Hepatic stellate cell (primary cell): Measurements from ENCODE around the gene APOC1.
"Not testable (repeated sequence)": the region's sequence is repeated elsewhere in the genome, so short reads cannot be mapped to it uniquely, and the experiment has no call there.

Source experiments
- DNase-seq: peaks from one replicate; pipeline ENCODE4 v3.0.0; 2011; ENCODE audit warnings: low spot score

Gene APOC1

GRCh38 chr19:44889830-44890365 is 24.5 kb upstream of the APOC1 start:
- DNase-seq, result no peak

GRCh38 chr19:44890366-44891015 is 23.9 kb upstream of the APOC1 start:
- peak; percentile 99 for DNase-seq

GRCh38 chr19:44891016-44891882 is 23.2 kb upstream of the APOC1 start, which contains the start of gene TOMM40:
TOMM40 (plus strand) TSS chr19:44891254; CDS start chr19:44891416, 162 bp downstream.
- no peak for DNase-seq

- no peak for DNase-seq
Observed at GRCh38 chr19:44892932-44893331, 21.5 kb upstream of the APOC1 start.

DNA sequence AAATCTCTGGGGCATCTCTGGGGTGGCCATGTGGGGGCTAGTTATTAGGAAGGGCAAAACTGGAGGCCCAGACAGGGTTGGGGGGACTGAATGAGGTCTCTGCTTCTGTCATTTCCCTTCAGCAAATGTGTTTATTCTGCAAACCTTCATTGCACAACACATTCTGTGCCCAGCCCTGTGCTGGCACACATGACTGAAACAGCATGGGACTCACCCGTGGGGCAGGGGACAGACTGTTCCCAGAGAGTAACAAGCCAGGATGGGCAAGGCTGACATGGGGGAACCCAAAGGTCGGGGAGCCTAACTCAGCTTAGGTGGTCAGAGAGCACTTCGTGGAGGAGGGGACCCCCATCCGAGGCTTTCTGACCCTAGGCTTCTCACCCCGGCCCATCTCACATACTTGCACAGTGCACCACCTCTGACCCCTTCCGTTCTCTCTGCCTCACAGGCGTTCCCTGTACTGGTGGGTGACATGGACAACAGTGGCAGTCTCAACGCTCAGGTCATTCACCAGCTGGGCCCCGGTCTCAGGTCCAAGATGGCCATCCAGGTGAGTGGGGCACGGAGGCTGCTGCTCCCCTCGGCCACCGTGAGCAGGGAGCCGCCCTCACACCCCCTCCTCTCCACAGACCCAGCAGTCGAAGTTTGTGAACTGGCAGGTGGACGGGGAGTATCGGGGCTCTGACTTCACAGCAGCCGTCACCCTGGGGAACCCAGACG is 20.9 kb upstream of the APOC1 start:
- no peak for DNase-seq

DNA sequence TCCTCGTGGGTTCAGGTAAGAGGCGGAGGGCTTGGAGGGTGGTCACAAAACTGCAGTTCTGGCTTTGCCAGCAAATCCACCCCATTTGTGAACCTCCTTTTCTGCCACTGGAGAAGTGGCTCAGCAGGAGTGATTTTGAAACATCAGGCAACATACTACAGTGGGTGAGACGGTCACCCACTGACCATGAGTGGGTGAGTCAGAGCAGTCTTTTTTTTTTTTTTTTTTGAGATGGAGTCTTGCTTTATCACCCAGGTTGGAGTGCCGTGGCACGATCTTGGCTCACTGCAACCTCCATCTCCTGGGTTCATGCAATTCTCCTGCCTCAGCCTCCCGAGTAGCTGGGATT is 20.4 kb upstream of the APOC1 start:
- DNase-seq, result no peak

- no peak for DNase-seq
Observed at GRCh38 chr19:44894946-44895345, 19.5 kb upstream of the APOC1 start.

- no peak for DNase-seq
Observed at GRCh38 chr19:44897835-44898234, 16.6 kb upstream of the APOC1 start.

GRCh38 chr19:44900328-44901244 is 13.8 kb upstream of the APOC1 start:
- DNase-seq, result no peak

DNA sequence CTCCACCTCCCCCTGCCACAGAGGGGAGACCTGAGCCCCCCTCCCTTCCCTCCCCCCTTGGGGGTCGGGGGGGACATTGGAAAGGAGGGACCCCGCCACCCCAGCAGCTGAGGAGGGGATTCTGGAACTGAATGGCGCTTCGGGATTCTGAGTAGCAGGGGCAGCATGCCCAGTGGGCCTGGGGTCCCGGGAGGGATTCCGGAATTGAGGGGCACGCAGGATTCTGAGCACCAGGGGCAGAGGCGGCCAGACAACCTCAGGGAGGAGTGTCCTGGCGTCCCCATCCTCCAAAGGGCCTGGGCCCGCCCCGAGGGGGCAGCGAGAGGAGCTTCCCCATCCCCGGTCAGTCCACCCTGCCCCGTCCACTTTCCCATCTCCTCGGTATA is 11.2 kb upstream of the APOC1 start:
- DNase-seq, result no peak

DNA sequence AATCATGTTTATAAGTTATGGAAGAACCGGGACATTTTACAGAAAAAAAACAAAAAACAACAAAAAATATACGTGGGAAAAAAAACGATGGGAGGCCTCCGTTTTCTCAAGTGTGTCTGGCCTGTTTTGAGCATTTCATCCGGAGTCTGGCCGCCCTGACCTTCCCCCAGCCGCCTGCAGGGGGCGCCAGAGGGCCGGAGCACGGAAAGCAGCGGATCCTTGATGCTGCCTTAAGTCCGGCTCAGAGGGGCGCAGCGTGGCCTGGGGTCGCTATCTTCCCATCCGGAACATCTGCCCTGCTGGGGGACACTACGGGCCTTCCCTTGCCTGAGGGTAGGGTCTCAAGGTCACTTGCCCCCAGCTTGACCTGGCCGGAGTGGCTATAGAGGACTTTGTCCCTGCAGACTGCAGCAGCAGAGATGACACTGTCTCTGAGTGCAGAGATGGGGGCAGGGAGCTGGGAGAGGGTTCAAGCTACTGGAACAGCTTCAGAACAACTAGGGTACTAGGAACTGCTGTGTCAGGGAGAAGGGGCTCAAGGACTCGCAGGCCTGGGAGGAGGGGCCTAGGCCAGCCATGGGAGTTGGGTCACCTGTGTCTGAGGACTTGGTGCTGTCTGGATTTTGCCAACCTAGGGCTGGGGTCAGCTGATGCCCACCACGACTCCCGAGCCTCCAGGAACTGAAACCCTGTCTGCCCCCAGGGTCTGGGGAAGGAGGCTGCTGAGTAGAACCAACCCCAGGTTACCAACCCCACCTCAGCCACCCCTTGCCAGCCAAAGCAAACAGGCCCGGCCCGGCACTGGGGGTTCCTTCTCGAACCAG is 10.6 kb upstream of the APOC1 start:
- DNase-seq, result peak; percentile 79

DNA sequence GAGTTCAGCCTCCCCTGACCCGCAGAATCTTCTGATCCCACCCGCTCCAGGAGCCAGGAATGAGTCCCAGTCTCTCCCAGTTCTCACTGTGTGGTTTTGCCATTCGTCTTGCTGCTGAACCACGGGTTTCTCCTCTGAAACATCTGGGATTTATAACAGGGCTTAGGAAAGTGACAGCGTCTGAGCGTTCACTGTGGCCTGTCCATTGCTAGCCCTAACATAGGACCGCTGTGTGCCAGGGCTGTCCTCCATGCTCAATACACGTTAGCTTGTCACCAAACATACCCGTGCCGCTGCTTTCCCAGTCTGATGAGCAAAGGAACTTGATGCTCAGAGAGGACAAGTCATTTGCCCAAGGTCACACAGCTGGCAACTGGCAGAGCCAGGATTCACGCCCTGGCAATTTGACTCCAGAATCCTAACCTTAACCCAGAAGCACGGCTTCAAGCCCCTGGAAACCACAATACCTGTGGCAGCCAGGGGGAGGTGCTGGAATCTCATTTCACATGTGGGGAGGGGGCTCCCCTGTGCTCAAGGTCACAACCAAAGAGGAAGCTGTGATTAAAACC is 9.9 kb upstream of the APOC1 start:
- no peak for DNase-seq

- DNase-seq, result no peak
Observed at GRCh38 chr19:44905437-44906160, 8.8 kb upstream of the APOC1 start, which contains the start of gene APOE. APOE (plus strand) TSS chr19:44905796; CDS start chr19:44906625, 829 bp downstream.

- DNase-seq, result no peak
Observed at GRCh38 chr19:44907613-44908012, 6.8 kb upstream of the APOC1 start.

GRCh38 chr19:44908074-44908835 is 6.2 kb upstream of the APOC1 start:
- DNase-seq, result no peak

DNA sequence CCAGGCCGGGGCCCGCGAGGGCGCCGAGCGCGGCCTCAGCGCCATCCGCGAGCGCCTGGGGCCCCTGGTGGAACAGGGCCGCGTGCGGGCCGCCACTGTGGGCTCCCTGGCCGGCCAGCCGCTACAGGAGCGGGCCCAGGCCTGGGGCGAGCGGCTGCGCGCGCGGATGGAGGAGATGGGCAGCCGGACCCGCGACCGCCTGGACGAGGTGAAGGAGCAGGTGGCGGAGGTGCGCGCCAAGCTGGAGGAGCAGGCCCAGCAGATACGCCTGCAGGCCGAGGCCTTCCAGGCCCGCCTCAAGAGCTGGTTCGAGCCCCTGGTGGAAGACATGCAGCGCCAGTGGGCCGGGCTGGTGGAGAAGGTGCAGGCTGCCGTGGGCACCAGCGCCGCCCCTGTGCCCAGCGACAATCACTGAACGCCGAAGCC is 5.6 kb upstream of the APOC1 start:
- no peak for DNase-seq

- DNase-seq, result no peak
Observed at GRCh38 chr19:44909775-44910174, 4.6 kb upstream of the APOC1 start.

GRCh38 chr19:44911896-44912295 is 2.5 kb upstream of the APOC1 start:
- DNase-seq, result not testable (repeated sequence)

DNA sequence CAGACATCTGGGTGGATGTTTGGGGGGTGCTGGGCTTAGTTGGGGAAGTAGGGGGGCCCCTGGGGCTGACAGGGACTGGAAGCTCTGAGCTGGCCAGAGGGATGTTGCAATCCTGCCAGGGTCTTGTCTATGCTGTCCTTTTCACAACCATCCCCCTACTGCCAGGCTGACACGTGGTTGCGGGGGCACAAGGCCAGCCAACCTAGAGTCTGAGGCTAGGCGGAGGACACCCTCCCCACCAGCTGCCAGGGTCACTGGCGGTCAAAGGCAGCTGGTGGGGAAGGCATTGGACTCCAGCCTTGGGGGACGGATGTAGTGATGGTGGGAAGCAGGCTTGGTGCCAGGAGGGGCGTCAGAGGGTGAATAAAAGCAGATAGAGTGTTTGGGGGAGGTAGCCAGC is 1.6 kb upstream of the APOC1 start:
- DNase-seq, result no peak
